NCI-H2029 treated with DMSO at 0.1 percent for 48 hours (cell line): ENCODE results near the gene SLC24A1.
A peak's percentile ranks its signal among the peaks of the same experiment; 100 is the strongest.

Experiments used
- DNase-seq: peaks from one replicate; lab custom pipeline; 2025; lab: John Stamatoyannopoulos, UW

Gene SLC24A1

DNA sequence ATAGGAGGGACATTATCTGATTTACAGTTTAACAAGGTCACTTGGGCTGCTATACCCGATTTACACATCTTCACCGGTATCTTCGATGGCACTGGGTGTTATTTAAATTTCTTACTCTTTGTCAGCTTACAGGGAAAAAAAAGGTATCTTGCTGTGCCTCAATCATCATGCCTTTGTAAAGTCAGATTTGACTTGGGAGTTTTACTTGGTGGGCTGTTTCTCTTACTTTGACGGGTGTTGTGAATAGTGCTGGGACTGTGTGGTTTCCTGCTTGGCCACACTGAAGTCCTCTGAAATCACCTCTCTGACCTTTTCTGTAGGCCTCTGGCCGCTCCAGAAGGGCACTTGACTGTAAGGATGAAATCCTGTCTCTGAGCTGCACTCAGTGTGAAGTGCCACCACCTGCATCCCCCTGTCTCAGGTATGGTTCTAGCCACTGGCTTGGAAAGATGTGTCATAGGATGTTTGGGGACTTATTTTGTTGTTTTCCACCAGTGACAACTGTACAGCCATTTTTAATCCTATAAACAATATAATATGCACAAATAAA is 3.1 kb upstream of the SLC24A1 start:
- no peak for DNase-seq

GRCh38 chr15:65619626-65620290 is 2.0 kb upstream of the SLC24A1 start:
- DNase-seq = no peak

GRCh38 chr15:65620833-65621232 is 905 bp upstream of the SLC24A1 start:
- no peak for DNase-seq

- no peak for DNase-seq
Observed at GRCh38 chr15:65623103-65623502, 1.4 kb downstream of the SLC24A1 start.

- no peak for DNase-seq
Observed at GRCh38 chr15:65626856-65627255, 5.1 kb downstream of the SLC24A1 start.

GRCh38 chr15:65629548-65629947 is 7.8 kb downstream of the SLC24A1 start:
- no peak for DNase-seq

- no peak for DNase-seq
Observed at GRCh38 chr15:65630760-65631159, 9.0 kb downstream of the SLC24A1 start.

DNA sequence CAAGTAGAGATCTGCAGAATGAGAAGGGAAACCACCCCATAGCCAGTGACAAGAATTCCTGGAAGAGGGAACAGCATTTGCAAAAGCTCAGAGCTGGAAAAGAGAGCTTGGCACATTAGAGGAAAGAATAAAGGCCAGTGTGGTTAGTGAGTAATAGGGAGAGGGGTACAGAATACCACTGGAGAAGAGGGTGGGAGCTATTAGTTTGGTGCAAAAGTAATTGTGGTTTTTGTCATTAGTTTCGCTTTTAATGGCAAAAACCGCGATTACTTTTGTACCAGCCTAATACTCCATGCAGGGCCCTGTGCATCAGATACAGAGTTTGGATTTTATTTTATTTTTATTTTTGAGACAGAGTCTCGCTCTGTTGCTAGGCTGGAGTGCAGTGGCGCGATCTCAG is 9.8 kb downstream of the SLC24A1 start:
- no peak for DNase-seq

DNA sequence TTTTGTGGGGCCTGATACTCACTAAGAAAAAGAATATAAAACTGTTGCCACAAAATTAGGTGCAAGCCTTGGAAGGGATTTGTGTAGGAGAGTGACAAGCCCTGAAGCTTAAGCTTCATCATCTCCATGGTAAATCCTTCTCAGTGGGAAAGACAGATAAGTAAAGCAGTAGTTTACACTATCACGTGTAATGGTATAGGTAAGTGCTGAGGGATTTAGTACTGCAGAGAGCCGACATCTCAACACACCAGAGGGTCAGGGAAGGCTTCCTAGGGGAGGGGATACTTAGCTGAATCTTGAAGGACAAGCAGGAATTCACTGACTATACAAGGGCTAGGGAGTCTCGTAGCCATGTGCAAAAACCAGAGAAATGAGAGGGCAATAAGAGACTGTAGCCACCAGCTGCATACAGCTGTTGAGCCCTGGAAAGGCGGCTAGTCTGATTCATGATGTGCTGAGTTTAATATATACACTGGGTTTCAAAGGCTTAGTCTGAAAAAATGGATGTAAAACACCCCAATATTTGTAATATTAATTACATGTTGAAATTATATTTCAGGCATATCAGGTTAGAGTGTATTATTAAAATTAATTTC is 11.1 kb downstream of the SLC24A1 start:
- DNase-seq = no peak

DNA sequence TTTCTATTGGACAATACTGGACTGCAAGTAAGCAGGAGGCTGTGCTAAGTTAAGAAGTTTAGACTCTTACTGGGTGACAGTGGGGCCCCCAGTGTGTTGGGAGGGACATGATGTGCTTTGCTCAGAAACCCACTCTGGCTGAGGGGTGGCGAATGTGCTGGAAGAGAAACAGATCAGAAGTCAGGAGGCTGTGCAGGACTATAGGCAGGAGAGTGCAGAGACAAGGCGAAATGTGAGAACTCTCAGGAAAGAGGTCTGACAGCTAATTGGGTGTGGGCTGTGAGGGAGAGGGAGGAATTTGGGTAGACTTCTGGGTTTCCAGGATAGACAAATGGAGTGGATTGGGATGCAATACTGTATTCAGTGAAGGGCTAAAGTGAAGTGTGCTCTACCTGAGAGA is 12.0 kb downstream of the SLC24A1 start:
- DNase-seq = no peak

DNA sequence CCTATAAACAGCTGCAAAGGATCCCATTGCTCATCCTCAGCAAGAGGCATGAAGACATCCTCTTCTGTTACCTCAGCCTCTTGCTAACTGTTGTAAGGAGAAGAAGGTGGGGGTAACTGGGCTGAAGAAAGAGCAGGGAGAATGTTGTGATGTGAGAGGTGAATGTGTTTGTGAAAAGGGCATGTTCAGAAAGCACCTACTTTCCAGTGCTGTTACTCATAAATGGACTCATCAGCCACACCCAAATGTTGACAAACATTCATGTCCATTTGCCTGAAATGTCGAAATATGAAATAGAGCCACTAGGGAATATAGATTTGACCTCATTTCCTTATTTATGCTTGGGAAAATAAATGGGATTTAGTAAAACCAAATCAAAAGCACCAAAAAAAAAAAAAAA is 12.6 kb downstream of the SLC24A1 start:
- DNase-seq = no peak

GRCh38 chr15:65638109-65638508 is 16.4 kb downstream of the SLC24A1 start:
- DNase-seq = no peak

GRCh38 chr15:65638681-65639089 is 16.9 kb downstream of the SLC24A1 start:
- DNase-seq = peak; percentile 41

GRCh38 chr15:65639509-65639908 is 17.8 kb downstream of the SLC24A1 start:
- DNase-seq = no peak

- no peak for DNase-seq
Observed at GRCh38 chr15:65641768-65642475, 20.2 kb downstream of the SLC24A1 start.

DNA sequence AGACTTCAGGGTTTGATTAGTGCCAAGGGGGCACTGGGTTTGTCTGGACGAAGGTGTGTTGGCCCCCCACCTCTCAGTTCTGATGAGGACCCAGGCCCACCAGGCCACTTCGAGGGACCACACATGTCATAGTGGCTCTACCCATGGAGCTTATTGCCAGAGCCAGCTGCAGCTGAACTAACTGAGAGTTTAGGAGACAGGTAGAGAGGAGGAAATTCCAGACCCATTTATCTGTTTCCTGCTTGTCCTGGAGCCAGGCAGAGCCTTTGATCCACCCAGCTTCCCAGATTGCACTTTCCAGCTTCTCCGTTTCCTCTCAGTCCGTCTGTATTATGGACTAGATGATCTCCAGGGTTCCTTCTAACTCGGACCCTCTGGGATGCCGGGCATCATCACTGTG is 20.9 kb downstream of the SLC24A1 start:
- no peak for DNase-seq

DNA sequence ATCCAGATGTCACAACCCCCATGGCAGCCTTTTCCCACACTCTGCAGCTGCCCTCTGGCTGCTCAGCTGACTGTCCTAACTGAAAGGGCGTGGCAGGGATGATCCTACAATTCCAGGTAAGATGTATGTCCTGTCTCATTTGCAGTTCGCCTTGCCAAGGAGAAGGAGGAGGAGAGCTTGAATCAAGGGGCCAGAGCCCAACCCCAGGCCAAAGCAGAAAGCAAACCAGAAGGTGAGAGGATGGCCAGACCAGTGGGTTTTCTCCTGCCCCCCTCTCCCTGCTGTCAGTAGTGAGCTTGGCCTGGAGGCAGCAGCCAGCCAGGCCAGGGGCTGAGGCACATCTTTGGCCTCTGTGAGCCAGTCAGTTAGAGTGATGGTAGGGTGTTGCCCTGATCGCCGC is 22.5 kb downstream of the SLC24A1 start:
- DNase-seq = no peak

- peak; percentile 28 for DNase-seq
Observed at GRCh38 chr15:65645392-65645791, 23.7 kb downstream of the SLC24A1 start.

GRCh38 chr15:65646486-65646885 is 24.7 kb downstream of the SLC24A1 start:
- no peak for DNase-seq

DNA sequence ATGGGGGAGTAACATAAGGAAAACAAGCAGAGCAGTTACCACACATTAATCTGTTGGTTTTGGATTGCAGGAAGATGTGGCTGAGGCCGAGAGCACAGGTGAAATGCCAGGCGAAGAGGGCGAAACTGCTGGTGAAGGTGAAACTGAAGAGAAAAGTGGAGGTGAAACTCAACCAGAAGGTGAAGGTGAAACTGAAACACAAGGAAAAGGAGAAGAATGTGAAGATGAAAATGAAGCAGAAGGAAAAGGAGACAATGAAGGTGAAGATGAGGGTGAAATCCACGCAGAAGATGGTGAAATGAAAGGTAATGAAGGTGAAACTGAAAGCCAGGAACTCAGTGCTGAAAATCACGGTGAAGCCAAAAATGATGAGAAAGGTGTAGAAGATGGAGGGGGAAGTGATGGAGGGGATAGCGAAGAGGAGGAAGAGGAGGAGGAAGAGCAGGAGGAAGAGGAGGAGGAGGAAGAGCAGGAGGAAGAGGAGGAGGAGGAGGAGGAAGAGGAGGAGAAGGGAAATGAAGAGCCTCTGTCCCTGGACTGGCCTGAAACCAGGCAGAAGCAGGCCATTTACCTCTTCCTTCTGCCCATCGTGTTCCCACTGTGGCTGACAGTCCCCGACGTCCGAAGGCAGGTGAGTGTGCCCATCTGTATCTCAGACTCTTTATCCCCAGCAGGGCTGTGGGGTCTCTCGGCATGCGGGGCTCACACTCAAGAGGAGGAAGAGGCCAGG is 28.7 kb downstream of the SLC24A1 start:
- DNase-seq = no peak

- DNase-seq = no peak
Observed at GRCh38 chr15:65651042-65651322, 29.2 kb downstream of the SLC24A1 start.

- DNase-seq = peak; percentile 48
Observed at GRCh38 chr15:65651831-65652749, 30.4 kb downstream of the SLC24A1 start.
